CD4-positive, alpha-beta T cell treated with Interleukin-17A for 4 hours (primary cell): Measurements from ENCODE around the gene MCRIP2.
A peak's percentile ranks its signal among the peaks of the same experiment; 100 is the strongest.

ENCODE experiments used
- DNase-seq: peaks from one replicate; pipeline ENCODE4 v3.0.0-alpha.2; 2020; ENCODE audit warnings: mixed read lengths

MCRIP2 gene

GRCh38 chr16:649631-650030, 8.0 kb downstream of the MCRIP2 start:
- no peak for DNase-seq

DNA sequence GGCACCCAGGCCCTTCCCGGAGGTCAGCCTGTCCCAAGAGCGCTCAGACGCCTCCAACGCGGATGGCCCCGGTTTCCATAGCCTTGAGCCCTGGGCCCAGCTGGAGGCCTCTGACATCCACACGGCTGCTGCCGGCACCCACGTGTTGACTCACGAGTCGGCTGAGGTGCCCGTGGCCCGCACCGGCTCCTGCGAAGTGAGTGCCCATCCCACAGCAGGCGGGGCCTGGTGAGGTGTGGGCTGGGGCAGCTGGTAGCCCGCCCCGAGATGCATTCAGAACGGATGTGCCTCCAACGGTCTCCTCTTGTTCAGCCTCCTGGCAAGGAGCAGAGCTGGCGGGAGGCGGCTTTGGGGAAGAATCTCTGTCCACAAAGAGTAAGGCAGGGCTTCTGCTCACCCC, 10.2 kb downstream of the MCRIP2 start:
- DNase-seq: no peak

DNA sequence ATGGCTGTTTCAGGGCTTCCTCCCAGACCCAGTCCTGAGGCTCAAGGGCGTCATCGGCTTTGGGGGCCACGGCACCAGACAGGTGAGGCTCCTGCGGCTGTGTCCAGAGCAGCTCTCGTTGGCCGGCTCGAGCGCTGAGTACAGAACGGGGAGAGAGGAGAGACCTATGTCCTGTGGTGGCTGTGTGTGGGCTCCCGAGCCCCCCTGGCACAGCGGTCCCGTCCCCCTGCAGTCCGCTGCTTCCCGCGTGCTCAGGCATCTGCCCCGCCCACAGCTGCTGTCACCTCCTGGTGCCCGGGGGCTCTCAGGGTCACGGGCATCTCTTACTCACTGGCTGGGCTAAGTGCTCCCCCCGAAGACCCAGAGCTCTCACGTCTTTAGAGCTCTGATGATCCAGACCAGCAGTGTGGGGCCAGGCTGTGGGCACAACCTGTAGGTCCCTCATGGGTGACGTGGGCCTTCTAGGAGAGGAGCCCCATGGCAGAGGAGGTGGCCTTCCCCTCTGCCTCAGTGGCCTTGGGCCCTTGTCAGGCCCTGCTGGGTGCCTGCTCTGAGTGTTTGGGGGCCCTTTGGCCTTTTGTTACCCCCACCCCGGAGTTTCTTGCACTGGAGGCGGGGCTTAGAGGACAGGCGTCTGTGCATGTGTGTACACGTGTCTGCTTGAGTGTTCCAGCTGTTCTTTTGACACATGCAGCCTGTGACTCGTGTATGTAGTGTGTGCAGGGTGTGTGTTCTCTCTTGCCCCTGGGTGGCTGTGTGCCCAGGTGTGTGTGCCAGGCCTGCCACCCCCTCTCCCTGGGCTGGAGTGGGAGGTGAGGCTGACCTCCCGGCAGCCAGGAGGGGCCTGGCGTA, 11.1 kb downstream of the MCRIP2 start:
- no peak for DNase-seq

DNA sequence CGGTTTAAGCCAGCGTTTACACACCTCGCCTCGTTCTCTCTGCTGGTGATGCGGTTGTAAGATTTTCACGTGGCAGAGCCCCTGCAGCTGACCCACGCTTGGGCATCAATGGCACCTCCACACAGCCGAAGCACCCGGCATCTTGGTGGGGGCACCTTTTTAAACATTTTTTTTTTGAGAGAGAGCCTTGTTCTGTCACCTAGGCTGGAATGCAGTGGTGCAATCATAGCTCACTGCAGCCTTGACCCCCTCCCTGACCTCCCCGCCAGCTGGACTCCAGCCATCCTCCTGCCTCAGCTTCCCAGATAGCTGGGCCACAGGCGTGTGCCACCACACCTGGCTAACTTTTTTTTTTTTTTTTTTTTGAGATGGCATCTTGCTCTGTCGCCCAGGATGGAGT, 12.4 kb downstream of the MCRIP2 start:
- DNase-seq: no peak

- DNase-seq: no peak
Observed at GRCh38 chr16:657487-657886, 15.9 kb downstream of the MCRIP2 start.

- no peak for DNase-seq
Observed at GRCh38 chr16:658679-659571, 17.3 kb downstream of the MCRIP2 start.

- DNase-seq: no peak
Observed at GRCh38 chr16:659618-660017, 18.0 kb downstream of the MCRIP2 start.

DNA sequence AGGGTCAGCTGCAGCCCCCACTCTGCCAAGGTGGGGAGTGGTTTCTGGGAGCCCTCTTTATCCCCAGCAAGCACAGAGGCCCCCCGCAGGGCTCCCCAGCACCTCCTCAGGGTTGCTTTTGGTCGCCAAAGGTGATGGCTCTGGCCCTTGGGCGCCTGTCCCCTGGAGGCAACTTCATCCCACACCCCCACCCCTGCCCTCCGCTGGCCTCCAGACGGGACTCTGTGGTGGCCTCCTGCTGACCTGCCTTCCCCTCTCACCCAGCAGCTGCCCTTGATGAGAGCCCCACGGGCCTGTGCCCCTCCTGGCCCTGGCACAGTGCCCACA, 18.5 kb downstream of the MCRIP2 start:
- DNase-seq: no peak

- peak; percentile 82 for DNase-seq
Observed at GRCh38 chr16:660459-661183, 19.0 kb downstream of the MCRIP2 start.

- no peak for DNase-seq
Observed at GRCh38 chr16:661184-661821, 19.7 kb downstream of the MCRIP2 start.

GRCh38 chr16:662095-662494, 20.5 kb downstream of the MCRIP2 start:
- DNase-seq: no peak

DNA sequence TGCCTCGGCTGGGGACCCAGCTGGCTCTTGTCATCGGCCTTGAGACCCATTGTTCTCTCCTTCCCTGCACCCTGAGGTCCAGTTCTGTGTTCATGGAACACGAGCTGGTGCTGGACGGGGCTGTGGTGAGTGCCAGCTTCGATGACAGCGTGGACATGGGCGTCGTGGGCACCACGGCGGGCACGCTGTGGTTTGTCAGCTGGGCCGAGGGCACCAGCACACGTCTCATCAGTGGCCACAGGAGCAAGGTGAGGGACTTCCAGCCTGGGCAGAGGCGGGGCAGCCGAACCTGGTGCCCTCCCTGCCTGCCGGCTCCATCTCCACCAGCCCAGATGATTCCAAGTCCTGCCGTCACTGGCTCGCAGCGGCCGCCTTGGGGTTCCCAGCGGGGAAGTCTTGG, 21.0 kb downstream of the MCRIP2 start:
- no peak for DNase-seq

GRCh38 chr16:666572-666971, 24.9 kb downstream of the MCRIP2 start:
- no peak for DNase-seq

DNA sequence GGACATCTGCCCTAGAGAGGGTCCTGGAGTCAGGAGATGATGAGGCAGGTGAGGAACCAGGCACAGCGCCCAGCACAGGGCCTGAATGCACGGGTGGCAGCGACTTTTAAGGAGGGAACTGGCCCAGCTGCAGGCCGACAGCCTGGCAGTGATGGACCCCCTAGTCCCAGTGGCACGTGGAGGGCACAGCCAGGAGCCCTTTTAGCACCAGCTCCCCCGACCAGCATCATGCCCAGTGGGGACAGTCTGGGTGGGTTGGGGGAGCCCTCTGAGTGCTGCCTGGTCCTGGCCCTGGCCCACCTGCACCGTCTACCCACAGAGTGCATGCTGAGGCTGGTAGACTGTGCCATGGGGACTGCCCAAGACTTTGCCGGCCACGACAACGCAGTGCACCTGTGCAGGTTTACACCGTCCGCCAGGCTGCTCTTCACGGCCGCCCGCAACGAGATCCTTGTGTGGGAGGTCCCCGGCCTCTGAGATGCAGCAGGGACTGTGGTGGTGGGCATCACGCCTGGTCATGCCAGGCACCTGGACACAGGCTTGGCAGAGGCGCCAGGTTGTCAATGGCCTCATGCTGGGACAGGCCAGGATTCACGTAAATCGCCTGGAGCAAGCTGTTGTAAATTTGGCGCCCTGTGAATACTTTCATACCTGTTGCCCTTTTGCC, 25.6 kb downstream of the MCRIP2 start:
- no peak for DNase-seq

DNA sequence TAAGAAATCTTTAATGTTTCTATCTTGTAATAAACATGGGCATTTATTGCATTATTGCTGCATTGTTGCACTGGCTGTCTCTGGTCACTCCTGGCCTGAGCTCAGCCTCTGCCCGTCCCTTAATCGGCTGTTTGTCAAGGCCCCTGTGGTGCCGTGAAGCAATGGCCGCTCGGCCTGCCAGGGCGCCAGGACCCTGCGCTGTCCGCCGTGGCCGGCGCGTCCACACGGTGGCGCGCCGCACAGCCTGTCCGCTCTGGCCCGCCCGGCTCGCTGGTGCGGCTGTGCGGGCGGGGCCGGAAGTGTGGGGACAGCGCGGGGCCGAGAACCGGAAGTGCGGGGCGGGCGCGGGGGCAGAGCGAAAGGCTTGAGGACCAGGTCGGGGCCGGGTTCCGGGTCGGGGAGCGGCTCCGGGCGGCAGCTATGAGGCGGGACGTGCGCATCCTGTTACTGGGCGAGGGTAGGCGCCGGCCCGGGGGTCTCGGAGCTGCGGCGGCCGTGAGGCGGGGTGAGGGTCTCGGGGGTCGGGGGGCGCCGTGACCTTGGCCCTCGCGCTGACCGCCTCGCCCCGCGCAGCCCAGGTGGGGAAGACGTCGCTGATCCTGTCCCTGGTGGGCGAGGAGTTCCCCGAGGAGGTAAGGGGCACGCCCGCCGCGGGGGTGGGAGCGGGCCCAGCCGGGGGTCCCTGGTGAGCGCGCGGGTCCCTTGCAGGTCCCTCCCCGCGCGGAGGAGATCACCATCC, 26.3 kb downstream of the MCRIP2 start, which contains the start of gene RHOT2:
RHOT2 (plus strand) TSS at position 353 of the 739 bp plus-strand sequence; CDS start at position 421, 68 bp downstream.
- peak; percentile 95 for DNase-seq

DNA sequence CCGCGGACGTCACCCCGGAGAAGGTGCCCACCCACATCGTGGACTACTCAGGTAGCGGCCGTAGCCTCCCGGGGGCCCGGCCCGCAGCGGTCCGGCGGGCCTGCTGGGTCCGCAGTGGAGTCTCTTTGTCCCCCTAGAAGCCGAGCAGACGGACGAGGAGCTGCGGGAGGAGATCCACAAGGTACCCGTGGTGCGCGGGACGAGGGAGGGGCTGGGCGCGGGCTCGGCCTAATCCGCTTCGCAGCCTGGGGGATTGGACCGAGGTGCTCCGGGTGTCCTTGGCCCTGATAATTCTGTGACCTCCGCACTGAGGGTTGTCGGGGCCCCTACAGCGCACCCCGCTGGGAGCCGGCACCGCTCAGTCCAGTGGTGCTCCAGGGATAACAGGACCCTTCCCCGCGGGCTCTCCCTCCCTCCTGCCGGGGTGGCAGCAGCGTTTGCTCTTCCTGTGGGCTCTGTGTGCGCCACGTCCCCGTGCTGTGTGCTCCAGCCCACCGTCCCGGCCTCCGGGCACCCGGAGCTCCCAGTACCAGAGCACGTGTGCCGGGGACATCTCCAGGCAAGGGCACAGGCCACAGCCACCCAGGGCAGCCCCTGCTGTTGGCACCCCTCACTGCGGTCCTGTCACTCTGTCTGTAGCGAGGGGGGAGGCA, 27.0 kb downstream of the MCRIP2 start:
- no peak for DNase-seq

- no peak for DNase-seq
Observed at GRCh38 chr16:669666-670065, 28.0 kb downstream of the MCRIP2 start.

- no peak for DNase-seq
Observed at GRCh38 chr16:670485-671352, 29.1 kb downstream of the MCRIP2 start.

GRCh38 chr16:671353-672131, 29.9 kb downstream of the MCRIP2 start:
- DNase-seq: no peak
